Stimulated activated naive CD4-positive, alpha-beta T cell treated with Interleukin-2 at 50 U/mL for 16 hours (primary cell): ENCODE measurements around the gene FUT7.
"Not testable (repeated sequence)": the region's sequence is repeated elsewhere in the genome, so short reads cannot be mapped to it uniquely, and the experiment has no call there.

Experiments used
- DNase-seq: peaks from one replicate; lab custom pipeline; 2025; lab: John Stamatoyannopoulos, UW

FUT7 gene

GRCh38 chr9:137033481-137033880 lies 1.6 kb upstream of the FUT7 start:
- DNase-seq: not testable (repeated sequence)

DNA sequence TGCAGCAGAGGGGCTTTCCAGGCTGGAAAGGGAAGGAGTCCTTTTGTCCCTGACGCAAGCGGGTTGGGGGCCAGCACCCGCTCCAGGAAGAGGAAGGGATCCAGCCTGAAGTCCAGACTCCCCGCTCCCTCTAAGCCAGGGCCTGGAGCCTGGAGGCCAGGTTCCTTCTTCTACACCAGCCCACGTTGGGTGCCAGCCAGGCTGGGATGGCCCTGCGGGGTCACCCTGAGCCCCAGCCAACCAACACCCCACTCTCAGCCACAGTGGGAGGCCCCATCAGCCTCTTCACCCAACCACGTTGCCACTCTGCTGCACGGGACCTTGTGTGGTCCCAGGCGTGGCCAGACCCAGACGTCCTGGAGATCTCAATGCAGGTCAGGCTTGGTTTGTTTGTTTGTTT lies 970 bp upstream of the FUT7 start:
- no peak for DNase-seq

DNA sequence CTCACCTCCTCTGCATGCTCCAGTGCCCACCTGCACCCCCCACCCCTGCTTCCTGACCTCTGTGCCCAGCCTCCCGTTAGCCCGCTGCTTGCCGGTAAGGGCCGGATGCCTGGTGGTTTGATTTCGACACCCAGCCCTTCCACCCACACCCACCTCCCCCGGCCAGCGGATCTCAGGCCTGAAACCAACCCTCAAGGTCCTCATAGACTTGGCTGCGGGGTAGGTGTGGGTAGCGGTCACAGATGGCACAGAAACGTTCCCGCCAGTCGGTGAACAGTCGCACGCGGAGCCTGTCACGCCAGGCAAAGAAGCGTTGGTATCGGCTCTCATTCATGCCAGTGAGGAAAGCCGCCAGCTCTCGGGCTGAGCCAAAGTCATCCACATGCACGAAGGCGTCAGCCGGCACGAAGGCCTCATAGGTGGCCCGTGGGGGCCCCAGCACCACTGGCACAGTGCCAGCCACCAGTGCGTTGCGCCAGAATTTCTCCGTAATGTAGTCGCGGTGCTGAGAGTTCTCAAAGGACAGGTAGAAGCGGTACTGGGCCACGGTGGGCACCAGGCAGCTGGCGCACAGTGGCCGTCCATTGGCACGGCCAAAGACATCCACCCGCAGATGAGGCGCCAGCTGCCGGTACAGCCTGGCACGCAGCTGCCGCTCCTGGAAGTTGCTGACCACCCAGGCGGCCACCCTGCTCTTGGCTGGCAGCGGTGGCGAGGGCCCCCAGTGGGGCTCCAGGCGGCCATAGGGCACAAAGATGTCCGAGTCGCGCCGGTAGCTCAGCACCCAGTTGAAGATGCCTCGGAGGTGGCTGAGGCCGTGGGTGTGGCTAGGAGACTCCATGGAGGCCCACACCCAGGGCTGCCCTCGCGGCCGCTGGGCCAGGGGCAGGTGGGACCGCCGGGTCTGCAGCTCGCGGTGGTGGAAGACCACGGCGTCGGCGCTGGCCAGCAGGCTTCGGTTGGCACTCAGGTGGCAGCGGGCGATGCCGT lies 1.1 kb downstream of the FUT7 start:
- DNase-seq: peak; percentile 71

- no peak for DNase-seq
Observed at GRCh38 chr9:137030006-137030405, 1.9 kb downstream of the FUT7 start.

DNA sequence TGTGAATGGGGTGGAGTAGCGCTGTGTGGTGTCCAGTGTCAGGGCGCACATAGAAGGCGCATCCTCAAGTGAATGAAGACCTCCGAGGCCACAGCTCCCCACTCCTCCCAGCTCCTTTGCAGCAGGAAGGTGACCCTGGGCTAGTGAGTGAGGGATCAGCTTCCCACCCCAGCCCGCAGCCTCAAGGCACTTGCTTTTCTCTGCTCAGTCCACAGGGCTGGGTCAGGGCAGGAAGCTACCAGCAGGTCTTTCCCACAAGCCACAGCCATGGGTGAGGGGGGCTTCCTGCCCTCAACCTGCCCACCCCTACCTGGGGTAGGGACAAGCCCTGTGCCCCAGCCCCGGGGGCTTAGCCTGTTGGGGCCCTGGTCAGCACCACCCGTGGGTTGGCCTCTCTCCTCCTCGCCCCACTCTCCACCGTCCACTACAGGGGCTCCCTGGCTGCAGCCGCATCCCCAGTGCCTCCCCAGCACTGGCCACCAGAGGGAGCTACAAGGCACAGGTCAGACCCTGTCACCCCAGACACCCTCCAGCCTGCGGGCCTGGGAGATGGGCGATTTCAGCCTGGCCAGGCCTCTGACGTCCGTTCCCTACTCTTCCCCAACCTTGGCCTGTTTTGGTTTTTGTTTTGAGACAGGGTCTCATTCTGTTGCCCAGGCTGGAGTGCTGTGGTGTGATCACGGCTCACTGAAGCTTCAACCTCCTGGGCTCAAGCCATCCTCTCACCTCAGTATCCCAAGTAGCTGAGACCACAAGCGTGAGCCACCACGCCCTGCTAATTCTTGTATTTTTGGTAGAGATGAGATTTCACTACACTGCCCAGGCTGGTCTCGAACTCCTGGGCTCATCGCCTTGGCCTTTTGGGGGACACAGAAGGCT lies 2.6 kb downstream of the FUT7 start:
- peak; percentile 66 for DNase-seq

GRCh38 chr9:137028263-137029057 lies 3.4 kb downstream of the FUT7 start:
- peak; percentile 59 for DNase-seq

DNA sequence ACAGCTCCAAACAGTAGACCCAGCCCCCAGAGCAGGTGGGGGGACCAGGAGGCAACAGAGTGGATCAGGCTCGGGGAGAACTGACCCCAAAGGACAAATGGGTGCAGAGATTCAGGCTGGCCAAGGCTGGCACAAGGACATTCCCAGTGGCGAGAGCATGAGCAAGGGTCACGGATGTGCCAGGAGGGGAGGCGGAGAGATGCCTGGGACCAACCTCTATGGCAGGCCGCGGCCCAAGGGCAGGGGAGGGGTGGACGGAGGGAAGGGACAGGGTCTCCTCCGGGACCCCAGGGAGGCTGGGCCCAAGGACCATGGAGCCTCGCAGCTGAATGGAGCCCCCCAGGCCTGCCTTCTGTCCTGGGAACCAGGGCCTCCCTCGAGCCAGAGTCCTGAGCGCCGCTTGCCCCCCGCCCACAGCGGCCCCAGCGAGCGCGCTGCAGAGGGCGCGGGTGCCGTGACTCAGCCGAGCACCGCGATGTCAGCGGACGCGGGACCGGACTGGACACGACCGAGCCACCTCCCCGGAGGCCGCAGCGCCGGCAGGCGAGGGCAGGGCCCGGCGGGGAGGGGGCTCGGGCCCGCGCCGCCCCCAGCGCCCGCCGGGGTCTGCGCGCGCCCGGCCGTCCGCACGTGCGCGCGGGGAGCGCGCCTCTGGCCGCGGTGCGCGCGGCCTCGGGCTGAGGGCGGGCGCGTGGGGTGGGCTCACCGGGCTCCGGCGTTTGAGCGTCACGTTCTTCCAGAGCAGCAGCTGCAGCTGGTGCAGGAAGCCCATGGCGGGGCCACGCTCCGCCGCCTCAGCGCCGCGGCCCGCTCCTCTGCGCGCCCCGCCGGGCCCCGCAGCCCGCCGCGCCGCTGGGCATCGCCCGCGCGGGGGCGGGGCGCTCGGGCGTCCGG lies 4.3 kb downstream of the FUT7 start, which contains the start of gene ABCA2:
TSS of gene ABCA2 (minus strand) at position 869 of the 894 bp plus-strand sequence. CDS start at position 772, 97 bp downstream.
- no peak for DNase-seq

DNA sequence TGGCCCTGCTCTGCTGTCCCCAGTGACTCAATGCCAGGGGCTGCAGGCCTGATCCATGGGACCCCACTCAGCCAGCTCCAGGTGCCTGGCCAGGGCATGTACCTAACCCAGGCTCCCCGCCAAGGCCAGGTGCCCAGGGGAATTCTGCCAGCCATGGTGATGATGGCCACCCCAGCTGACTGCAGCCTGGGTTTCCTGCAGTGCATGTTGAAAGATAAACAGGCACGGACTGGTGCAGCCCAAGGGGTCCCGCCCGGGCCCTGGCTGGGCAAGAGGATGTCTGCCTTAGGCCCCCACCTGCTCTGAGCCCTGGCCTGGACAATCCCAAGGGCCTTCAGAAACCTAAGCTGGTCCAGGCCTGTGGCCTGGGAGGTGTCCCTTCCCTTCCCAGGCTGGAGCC lies 5.1 kb downstream of the FUT7 start:
- DNase-seq: no peak

GRCh38 chr9:137026384-137026783 lies 5.5 kb downstream of the FUT7 start:
- DNase-seq: no peak

- no peak for DNase-seq
Observed at GRCh38 chr9:137025517-137025966, 6.3 kb downstream of the FUT7 start.

- no peak for DNase-seq
Observed at GRCh38 chr9:137023583-137023991, 8.3 kb downstream of the FUT7 start.

- no peak for DNase-seq
Observed at GRCh38 chr9:137023157-137023556, 8.7 kb downstream of the FUT7 start.

GRCh38 chr9:137022662-137023008 lies 9.3 kb downstream of the FUT7 start:
- no peak for DNase-seq

DNA sequence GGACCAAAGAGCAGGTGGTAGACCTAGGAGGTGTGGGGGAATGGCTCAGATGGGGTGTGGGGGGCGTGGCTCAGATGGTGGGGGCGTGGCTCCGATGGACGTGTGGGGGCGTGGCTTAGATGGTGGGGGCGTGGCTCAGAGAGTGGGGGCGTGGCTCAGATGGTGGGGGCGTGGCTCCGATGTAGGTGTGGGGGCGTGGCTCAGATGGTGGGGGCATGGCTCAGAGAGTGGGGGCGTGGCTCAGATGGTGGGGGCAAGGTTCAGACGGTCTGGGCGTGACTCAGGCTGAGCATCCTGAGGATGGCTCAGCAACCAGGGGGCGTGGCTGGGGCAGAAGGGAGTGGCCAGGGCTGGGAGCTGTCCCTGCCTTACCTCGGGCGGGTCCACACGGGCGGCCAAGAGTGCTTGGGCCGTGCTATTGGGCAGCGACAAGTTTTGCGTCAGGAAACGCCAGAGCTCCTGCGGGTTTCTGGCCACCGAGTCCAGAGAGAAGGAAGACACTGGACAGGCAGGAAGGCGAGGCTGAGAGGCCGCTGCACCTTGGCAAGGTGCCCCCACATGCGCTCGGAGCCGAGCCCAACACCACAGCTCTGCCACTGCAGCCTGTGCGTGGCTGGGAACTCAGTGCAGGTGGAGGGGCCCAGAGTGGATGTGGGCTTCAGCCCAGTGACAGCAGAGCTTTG lies 9.8 kb downstream of the FUT7 start:
- DNase-seq: peak; percentile 79

DNA sequence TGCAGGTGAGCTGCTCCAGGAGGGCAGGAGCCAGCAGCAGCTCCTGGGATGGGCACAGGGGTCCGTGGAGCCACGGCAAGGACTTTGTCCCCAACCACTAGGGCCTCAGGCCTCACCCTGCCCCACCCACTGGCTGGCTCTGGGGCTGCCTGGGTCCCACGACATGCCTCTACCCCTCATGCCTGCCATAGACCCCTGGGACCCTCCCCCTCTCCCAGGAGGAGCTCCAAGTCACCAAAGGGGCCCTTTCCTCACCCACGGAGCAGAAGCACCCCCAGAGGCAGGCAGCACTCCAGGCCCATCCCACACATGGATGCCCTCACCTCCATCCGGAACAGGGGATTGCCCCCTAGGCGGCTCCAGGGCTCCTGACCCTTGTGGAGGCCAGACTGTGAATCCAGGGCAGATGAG lies 10.3 kb downstream of the FUT7 start:
- no peak for DNase-seq

GRCh38 chr9:137020771-137021567 lies 10.9 kb downstream of the FUT7 start:
- no peak for DNase-seq

DNA sequence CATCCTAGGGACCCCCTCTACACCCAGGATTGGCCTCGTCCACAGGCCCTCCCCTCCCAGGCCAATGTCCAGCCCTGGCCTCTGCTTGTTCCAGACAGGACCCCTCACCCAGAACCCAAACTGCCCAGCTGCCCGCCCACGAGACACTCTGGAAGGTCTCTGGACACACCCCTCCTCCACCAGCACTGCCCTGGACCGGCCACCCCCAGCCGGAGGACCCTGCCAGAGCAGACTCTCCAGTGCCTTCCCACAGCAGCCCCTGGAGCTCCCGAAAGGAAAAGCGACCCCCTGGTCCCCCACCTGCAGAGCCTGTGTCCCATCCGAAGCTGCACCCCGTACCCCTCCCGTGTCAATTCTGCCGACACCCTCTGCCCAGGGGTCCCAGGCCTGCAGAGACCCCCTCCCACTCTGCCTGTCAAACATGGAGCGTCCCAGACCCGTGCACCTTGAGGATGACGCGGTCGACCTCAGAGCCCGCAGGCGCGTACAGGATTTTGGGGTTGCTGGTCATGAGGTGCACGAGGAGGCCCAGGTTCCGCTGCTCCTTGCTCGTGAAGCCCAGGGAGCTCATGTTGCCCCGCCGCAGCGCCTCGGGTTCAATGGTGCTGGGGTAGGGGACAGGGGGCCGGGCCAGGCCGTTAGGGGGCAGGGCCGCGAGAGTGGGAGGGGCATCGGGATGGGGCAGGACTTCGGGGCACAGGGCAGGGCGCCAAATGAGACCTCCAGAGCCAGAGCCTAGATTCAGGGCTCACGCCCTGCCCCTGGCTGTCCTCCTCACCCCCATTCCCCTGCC lies 11.8 kb downstream of the FUT7 start:
- no peak for DNase-seq

GRCh38 chr9:137018761-137019559 lies 12.9 kb downstream of the FUT7 start:
- DNase-seq: no peak
